HCT116 (cell line): ENCODE results near the gene DHRS7C. TPM values are rescaled to one million over a fixed set of nuclear protein-coding genes. Genes with fewer than 3 reads are reported as not detected.

ENCODE experiments used
- ATAC-seq: fragments of 200-7000 bp; cut with Tn5 transposase; 2 replicates; pipeline ENCODE4 v1.9.1; 2020; ENCODE audit warnings: mild to moderate bottlenecking, moderate library complexity
- BruUV-seq: library from RNA; stranded (reverse); fragments of 400-500 nt; replicated peaks from 2 replicates; lab custom pipeline; 2021; lab: Mats Ljungman, UMichigan
- CTCF ChIA-PET: fragments of 300-600 bp; sonication (Branson Sonifier 250); formaldehyde crosslinking; loops from one replicate; lab custom pipeline; 2021; ENCODE audit warnings: antibody characterized with exemption; lab: Charles Lee
- POLR2A ChIA-PET: fragments of 300-600, 350-600 bp; sonication (Branson Sonifier 250); formaldehyde crosslinking; loops from one replicate; lab custom pipeline; 2021; ENCODE audit warnings: antibody characterized with exemption; lab: Charles Lee
- RAD21 ChIA-PET, 2 experiments: fragments of 300-600 bp; sonication (Branson Sonifier 250); formaldehyde crosslinking; loops; one replicate each; lab custom pipeline; 2023; ENCODE audit warnings: low total read pairs in 2 of 2; ENCODE audit not compliant: uncharacterized antibody in 2 of 2, unreplicated experiment in 2 of 2, low non-redundant PET in 1 of 2; lab: Charles Lee
- DNase-seq: peaks from one replicate; pipeline ENCODE4 v3.0.0-alpha.2; 2010; ENCODE audit warnings: low read depth, low spot score
- H2AFZ ChIP-seq: fragments of 200-600 bp; shearing (Covaris generic), sonication (generic); 2 replicates; pipeline ENCODE4 v1.6.1; 2017; ENCODE audit warnings: low read depth, mixed run types, mixed read lengths, antibody characterized with exemption, low read length; ENCODE audit not compliant: poor library complexity, severe bottlenecking
- H3K27ac ChIP-seq: 2 replicates; pipeline ENCODE4 v1.5.1; 2012; ENCODE audit warnings: low read depth, low read length
- H3K27me3 ChIP-seq: fragments of 200-600 bp; sonication (generic); 2 replicates; pipeline ENCODE4 v1.6.1; 2016; ENCODE audit warnings: mixed run types, low read length, mixed read lengths; ENCODE audit not compliant: insufficient read depth
- H3K36me3 ChIP-seq, 2 experiments: fragments of 200-500 bp in 1 of 2; fragments of 200-600 bp in 1 of 2; sonication (Bioruptor generic) in 1 of 2; sonication (generic) in 1 of 2; 2 replicates each; pipeline versions ENCODE4 v1.5.1 to v1.6.1; 2014 to 2016; ENCODE audit warnings: low read length in 2 of 2, inconsistent platforms in 1 of 2, mixed read lengths in 1 of 2, mixed run types in 1 of 2; ENCODE audit not compliant: insufficient read depth in 2 of 2, control insufficient read depth in 1 of 2
- H3K4me1 ChIP-seq, 2 experiments: fragments of 200-600 bp in 1 of 2; sonication (generic) in 1 of 2; 2 replicates each; pipeline versions ENCODE4 v1.5.1 to v1.6.1; 2012 to 2017; ENCODE audit warnings: low read length in 2 of 2, inconsistent platforms in 1 of 2, mild to moderate bottlenecking in 1 of 2, mixed read lengths in 1 of 2, mixed run types in 1 of 2, moderate library complexity in 1 of 2; ENCODE audit not compliant: insufficient read depth in 2 of 2, control insufficient read depth in 1 of 2
- H3K4me2 ChIP-seq: fragments of 200-600 bp; sonication (generic); 2 replicates; pipeline ENCODE4 v1.6.1; 2017; ENCODE audit warnings: mixed run types, low read length, mixed read lengths
- H3K4me3 ChIP-seq, 2 experiments: fragments of 200-600 bp in 1 of 2; sonication (generic) in 1 of 2; replicated peaks in 1 of 2; 2 replicates each; pipeline ENCODE4 v1.5.1; 2011 to 2016; ENCODE audit warnings: low read length in 2 of 2, control low read depth in 1 of 2, low read depth in 1 of 2, mild to moderate bottlenecking in 1 of 2, mixed read lengths in 1 of 2, mixed run types in 1 of 2
- H3K79me2 ChIP-seq: fragments of 200-600 bp; sonication (generic); 2 replicates; pipeline ENCODE4 v1.6.1; 2017; ENCODE audit warnings: mild to moderate bottlenecking, mixed run types, low read length, moderate library complexity, mixed read lengths; ENCODE audit not compliant: insufficient read depth
- H3K9ac ChIP-seq: fragments of 200-600 bp; sonication (generic); 2 replicates; pipeline ENCODE4 v1.6.1; 2016; ENCODE audit warnings: low read length, mixed read lengths
- H3K9me2 ChIP-seq: fragments of 200-600 bp; sonication (generic), shearing (Covaris generic); 2 replicates; pipeline ENCODE4 v1.6.1; 2017; ENCODE audit warnings: mixed run types, mild to moderate bottlenecking, moderate library complexity; ENCODE audit not compliant: insufficient read depth
- H3K9me3 ChIP-seq, 2 experiments: fragments of 200-500 bp in 1 of 2; fragments of 200-600 bp in 1 of 2; sonication (Bioruptor generic) in 1 of 2; sonication (generic) in 1 of 2; 2 replicates each; pipeline ENCODE4 v1.6.1; 2014 to 2017; ENCODE audit warnings: low read length in 2 of 2, mixed read lengths in 2 of 2, inconsistent platforms in 1 of 2, low read depth in 1 of 2, mild to moderate bottlenecking in 1 of 2, mixed run types in 1 of 2, moderate library complexity in 1 of 2; ENCODE audit not compliant: control insufficient read depth in 1 of 2, insufficient read depth in 1 of 2
- H4K20me1 ChIP-seq: fragments of 200-600 bp; sonication (generic), shearing (Covaris generic); 2 replicates; pipeline ENCODE4 v1.6.1; 2017; ENCODE audit warnings: mixed run types, mild to moderate bottlenecking, moderate library complexity; ENCODE audit not compliant: insufficient read depth
- ATF3 ChIP-seq: IDR thresholded peaks from 2 replicates; pipeline ENCODE4 v1.6.1; 2012
- CBX3 ChIP-seq: IDR thresholded peaks from 2 replicates; pipeline ENCODE4 v1.6.1; 2012; ENCODE audit warnings: low read depth
- CEBPB ChIP-seq: IDR thresholded peaks from 2 replicates; pipeline ENCODE4 v1.6.1; 2012; ENCODE audit warnings: low read depth
- CTCF ChIP-seq, 3 experiments: fragments of 200-600 bp in 1 of 3; sonication (generic) in 1 of 3; IDR thresholded peaks in 2 of 3; conservative IDR thresholded peaks in 1 of 3; 2 replicates each; pipeline ENCODE4 v1.5.1; 2012 to 2017; ENCODE audit warnings: low read depth in 2 of 3, low read length in 2 of 3, antibody characterized with exemption in 1 of 3, borderline replicate concordance in 1 of 3, control low read depth in 1 of 3, mild to moderate bottlenecking in 1 of 3, mixed read lengths in 1 of 3, mixed run types in 1 of 3, moderate library complexity in 1 of 3; ENCODE audit not compliant: insufficient read depth in 1 of 3
- FOSL1 ChIP-seq: IDR thresholded peaks from 2 replicates; pipeline ENCODE4 v1.6.1; 2012; ENCODE audit warnings: low read depth
- JUND ChIP-seq: IDR thresholded peaks from 2 replicates; pipeline ENCODE4 v1.6.1; 2012
- RAD21 ChIP-seq: IDR thresholded peaks from 2 replicates; pipeline ENCODE4 v1.6.1; 2012; ENCODE audit warnings: low read depth, mild to moderate bottlenecking
- REST ChIP-seq: IDR thresholded peaks from 2 replicates; pipeline ENCODE4 v1.6.1; 2012; ENCODE audit warnings: low read depth
- SIN3A ChIP-seq: IDR thresholded peaks from 2 replicates; pipeline ENCODE4 v1.6.1; 2012; ENCODE audit warnings: low read depth
- SP1 ChIP-seq: IDR thresholded peaks from 2 replicates; pipeline ENCODE4 v1.6.1; 2012; ENCODE audit warnings: low read depth
- ZBTB33 ChIP-seq: IDR thresholded peaks from 2 replicates; pipeline ENCODE4 v1.6.1; 2011; ENCODE audit warnings: mild to moderate bottlenecking, low read length, moderate library complexity; ENCODE audit not compliant: insufficient replicate concordance; ENCODE audit errors: extremely low read depth
- ZNF274 ChIP-seq: fragments of 200-500 bp; sonication (Bioruptor generic); IDR thresholded peaks from 2 replicates; pipeline ENCODE4 v1.6.1; 2014; ENCODE audit warnings: mild to moderate bottlenecking, low read depth, low read length, inconsistent platforms
- intact Hi-C: fragments of 100-400 bp; cut with micrococcal nuclease; formaldehyde crosslinking; loops from 2 replicates; pipeline ENCODE4 v1.10.0; 2022
- total RNA-seq: library from RNA; stranded (reverse); gene quantifications from one replicate; pipeline ENCODE4 v1.2.1, GENCODE V29; 2021; ENCODE audit not compliant: unreplicated experiment

DHRS7C gene
- total RNA-seq, 1 experiment from 2014 or later: not detected

- BruUV-seq: no TSS peak
- no peak for ATAC-seq
- no peak for DNase-seq
- Histone ChIP-seq H3K4me2 (no peak overlapping the region), H3K9me3 (no peaks in the 10 kb centered on the region), H3K36me3 (no peaks in the 10 kb centered on the region), H4K20me1 (no peaks in the 10 kb centered on the region), H3K4me3 (no peak overlapping the region), H2AFZ (no peak overlapping the region), H3K27ac (no peak overlapping the region), H3K27me3 (no peaks in the 10 kb centered on the region)
- ChIA-PET POLR2A (no interaction called here), CTCF (no interaction called here), RAD21 (no interaction called here)
- intact Hi-C loops: no loop called here
- TF ChIP-seq FOSL1: no peak
- no peak for TF ChIP-seq ZBTB33
- no peak for TF ChIP-seq SIN3A
- TF ChIP-seq ZNF274: no peak
- TF ChIP-seq CTCF (IDR thresholded peaks at IDR 0.05 in 2 of 3, conservative IDR thresholded peaks at IDR 0.05 in 1 of 3; ENCODE audit: borderline replicate concordance in 1 of 3, insufficient read depth in 1 of 3, low read depth in 2 of 3, low read length in 2 of 3): no peak
- no peak for TF ChIP-seq ATF3
- no peak for TF ChIP-seq JUND
- no peak for TF ChIP-seq CBX3
- TF ChIP-seq RAD21: no peak
- no peak for TF ChIP-seq CEBPB
- TF ChIP-seq SP1: no peak
- no peak for TF ChIP-seq REST
- TF ChIP-seq, all 23 proteins: peak for 0
- no peak overlapping the region for H3K9ac ChIP-seq
- no peaks in the 10 kb centered on the region for H3K79me2 ChIP-seq
- H3K4me1 ChIP-seq: 0 out of 4 replicates have a peak, but pooled peaks cover 0 to 3% of the 10 kb centered on the region in 2 experiments
- no peaks in the 10 kb centered on the region for H3K9me2 ChIP-seq
Observed at GRCh38 chr17:9809409-9809808, 18.0 kb upstream of the DHRS7C start.
